ENCODE data around the gene GFI1.

The GFI1 gene

GRCh38 chr1:92470216-92470615, 16.5 kb downstream of the GFI1 start:
- Histone ChIP-seq H3K9ac (ENCODE audit: low read length) (no peak overlapping the region), H3K4me2 (ENCODE audit: low read length) (no peak overlapping the region), H3K4me1 (ENCODE audit: low read length) (peaks cover 26% of the 10 kb centered on the region), H3K4me3 (ENCODE audit: low read length) (no peak overlapping the region), H4K20me1 (ENCODE audit: insufficient read depth, low read length) (no peaks in the 10 kb centered on the region), H3K79me2 (ENCODE audit: low read length) (no peaks in the 10 kb centered on the region), H3K36me3 (replicated peaks; ENCODE audit: low read depth, low read length) (peaks cover 2% of the 10 kb centered on the region), H2AFZ (ENCODE audit: low read depth, low read length) (no peak overlapping the region), H3K9me3 (ENCODE audit: insufficient read depth, low read length) (no peaks in the 10 kb centered on the region), H3K27ac (ENCODE audit: low read length) (no peak overlapping the region), H3K27me3 (ENCODE audit: low read depth, low read length) (no peaks in the 10 kb centered on the region)
- TF ChIP-seq CTCF (IDR thresholded peaks at IDR 0.05; ENCODE audit: low read depth, low read length) (no peak), EZH2phosphoT487 (IDR thresholded peaks at IDR 0.05; ENCODE audit: low read depth) (no peak)

- H2AFZ ChIP-seq (ENCODE audit: low read depth, low read length) = no peak overlapping the region
- H3K4me2 ChIP-seq (ENCODE audit: low read length) = no peak overlapping the region
- H3K27ac ChIP-seq (ENCODE audit: low read length) = no peak overlapping the region
These were observed 19.9 kb downstream of the GFI1 start for GRCh38 chr1:92466683-92467352.

GRCh38 chr1:92465256-92465647, 21.5 kb downstream of the GFI1 start:
- H3K36me3 ChIP-seq (replicated peaks; ENCODE audit: low read depth, low read length) = no peaks in the 10 kb centered on the region
- no peaks in the 10 kb centered on the region for H3K27me3 ChIP-seq (ENCODE audit: low read depth, low read length)
- no peaks in the 10 kb centered on the region for H4K20me1 ChIP-seq (ENCODE audit: insufficient read depth, low read length)
- no peak overlapping the region for H2AFZ ChIP-seq (ENCODE audit: low read depth, low read length)
- H3K4me1 ChIP-seq (ENCODE audit: low read length) = peaks cover 31% of the 10 kb centered on the region
- no peak overlapping the region for H3K4me3 ChIP-seq (ENCODE audit: low read length)
- no peak overlapping the region for H3K27ac ChIP-seq (ENCODE audit: low read length)
- TF ChIP-seq CTCF (IDR thresholded peaks at IDR 0.05; ENCODE audit: low read depth, low read length) = no peak
- TF ChIP-seq EZH2phosphoT487 (IDR thresholded peaks at IDR 0.05; ENCODE audit: low read depth) = no peak
- no peaks in the 10 kb centered on the region for H3K79me2 ChIP-seq (ENCODE audit: low read length)
- H3K9ac ChIP-seq (ENCODE audit: low read length) = no peak overlapping the region
- no peak overlapping the region for H3K4me2 ChIP-seq (ENCODE audit: low read length)
- no peaks in the 10 kb centered on the region for H3K9me3 ChIP-seq (ENCODE audit: insufficient read depth, low read length)

More at GRCh38 chr1:92466683-92467352, 19.9 kb downstream of the GFI1 start:
- no peaks in the 10 kb centered on the region for H3K9me3 ChIP-seq (ENCODE audit: insufficient read depth, low read length)
- H3K79me2 ChIP-seq (ENCODE audit: low read length) = no peaks in the 10 kb centered on the region
- H3K9ac ChIP-seq (ENCODE audit: low read length) = no peak overlapping the region
- H3K27me3 ChIP-seq (ENCODE audit: low read depth, low read length) = no peaks in the 10 kb centered on the region
- no peak overlapping the region for H3K4me3 ChIP-seq (ENCODE audit: low read length)
- H3K4me1 ChIP-seq (ENCODE audit: low read length) = peaks cover 23% of the 10 kb centered on the region
- H4K20me1 ChIP-seq (ENCODE audit: insufficient read depth, low read length) = no peaks in the 10 kb centered on the region
- no peaks in the 10 kb centered on the region for H3K36me3 ChIP-seq (replicated peaks; ENCODE audit: low read depth, low read length)
- TF ChIP-seq CTCF (IDR thresholded peaks at IDR 0.05; ENCODE audit: low read depth, low read length) = no peak
- TF ChIP-seq EZH2phosphoT487 (IDR thresholded peaks at IDR 0.05; ENCODE audit: low read depth) = no peak

GRCh38 chr1:92464588-92465255, 22.0 kb downstream of the GFI1 start:
- Histone ChIP-seq H3K36me3 (replicated peaks; ENCODE audit: low read depth, low read length) (no peaks in the 10 kb centered on the region), H3K4me1 (ENCODE audit: low read length) (peaks cover 31% of the 10 kb centered on the region), H3K9ac (ENCODE audit: low read length) (no peak overlapping the region), H3K9me3 (ENCODE audit: insufficient read depth, low read length) (no peaks in the 10 kb centered on the region), H4K20me1 (ENCODE audit: insufficient read depth, low read length) (no peaks in the 10 kb centered on the region), H3K27ac (ENCODE audit: low read length) (no peak overlapping the region), H3K27me3 (ENCODE audit: low read depth, low read length) (no peaks in the 10 kb centered on the region), H3K4me3 (ENCODE audit: low read length) (no peak overlapping the region), H3K4me2 (ENCODE audit: low read length) (no peak overlapping the region), H3K79me2 (ENCODE audit: low read length) (no peaks in the 10 kb centered on the region), H2AFZ (ENCODE audit: low read depth, low read length) (no peak overlapping the region)
- TF ChIP-seq EZH2phosphoT487 (IDR thresholded peaks at IDR 0.05; ENCODE audit: low read depth) (no peak), CTCF (IDR thresholded peaks at IDR 0.05; ENCODE audit: low read depth, low read length) (no peak)

Data from OCI-LY3 (cell line).